ENCODE measurements around the gene SYK. TPM values are rescaled to one million over a fixed set of nuclear protein-coding genes. Genes with fewer than 3 reads are reported as not detected.

Gene SYK
- total and polyA plus RNA-seq, 2 of the 4 experiments (the other 2 are of a cell fraction), result not detected

- H2BK5ac ChIP-seq (ENCODE audit: low read depth, low read length, poor library complexity, severe bottlenecking), result no peak overlapping the region
- H4K91ac ChIP-seq (ENCODE audit: insufficient read depth, low read depth, low read length), result no peak overlapping the region
- H3K23ac ChIP-seq (ENCODE audit: low read depth, low read length), result no peak overlapping the region
- H3K9me3 ChIP-seq (ENCODE audit: control insufficient read depth, insufficient read depth, low read length), result no peaks in the 10 kb centered on the region
- in situ Hi-C loops (cut with MboI; ENCODE audit: low sequenced_read_pairs), result no loop called here
- DNase-seq (peak; percentile 2), ATAC-seq (ENCODE audit: low read depth) (no peak)
- no peaks in the 10 kb centered on the region for H3K9me1 ChIP-seq (ENCODE audit: insufficient read depth, low read length)
- TF ChIP-seq FOS (IDR thresholded peaks at IDR 0.05; ENCODE audit: low read depth, low read length) (no peak), POLR2A (IDR thresholded peaks at IDR 0.05; ENCODE audit: low read depth, low read length) (no peak), MAZ (IDR thresholded peaks at IDR 0.05; ENCODE audit: borderline replicate concordance, low read depth, low read length) (no peak), USF2 (IDR thresholded peaks at IDR 0.05; ENCODE audit: low read depth, low read length) (peak; percentile 52; the same call in 1 of the 2 replicates), RAD21 (IDR thresholded peaks at IDR 0.05; ENCODE audit: low read length) (no peak)
- no peak overlapping the region for H3K9ac ChIP-seq (ENCODE audit: low read depth, low read length)
- H3K14ac ChIP-seq (replicated peaks; ENCODE audit: low read depth, low read length), result no peak overlapping the region
- no peak overlapping the region for H2AFZ ChIP-seq (replicated peaks; ENCODE audit: low read length, poor library complexity)
- H3K4ac ChIP-seq (ENCODE audit: low read depth, low read length), result no peak overlapping the region
- no peak overlapping the region for H2BK20ac ChIP-seq (ENCODE audit: low read depth, low read length)
- CTCF ChIA-PET, result interaction anchor here (0.6 kb wide), 1 partner anchor 672 kb away, joined by 3 read pairs; no protein-coding TSS in a partner anchor
- H3K27me3 ChIP-seq (ENCODE audit: control insufficient read depth, insufficient read depth, low read length), result no peaks in the 10 kb centered on the region
- H4K20me1 ChIP-seq (ENCODE audit: insufficient read depth, low read length), result no peaks in the 10 kb centered on the region
- POLR2A ChIA-PET (ENCODE audit: unreplicated experiment), result no interaction called here
- H3K18ac ChIP-seq (ENCODE audit: low read depth, low read length), result no peak overlapping the region
- dilution Hi-C loops (cut with HindIII; ENCODE audit: low sequenced_read_pairs, unreplicated experiment), result no loop called here
- H3K36me3 ChIP-seq (ENCODE audit: control insufficient read depth, insufficient read depth, low read length), result no peaks in the 10 kb centered on the region
- no peak overlapping the region for H3K27ac ChIP-seq (ENCODE audit: insufficient read depth, low read length)
- no peak overlapping the region for H3K4me2 ChIP-seq (ENCODE audit: low read depth, low read length)
- no peak overlapping the region for H3K4me3 ChIP-seq (ENCODE audit: insufficient read depth, low read depth, low read length)
- intact Hi-C loops (cut with micrococcal nuclease), result no loop called here
- no peak overlapping the region for H2AK5ac ChIP-seq (ENCODE audit: low read depth, low read length)
- no peak overlapping the region for H2BK15ac ChIP-seq (ENCODE audit: low read depth, low read length)
- no TSS peak for BruUV-seq (replicated peaks)
- H2BK120ac ChIP-seq (ENCODE audit: low read depth, low read length), result no peak overlapping the region
- H2AK9ac ChIP-seq (replicated peaks; ENCODE audit: low read depth, low read length, poor library complexity), result no peak overlapping the region
- H4K8ac ChIP-seq (ENCODE audit: low read depth in 2 of 2, low read length in 2 of 2), result no peak overlapping the region
- H3K79me1 ChIP-seq (ENCODE audit: low read depth in 1 of 2, low read length in 2 of 2), result no peaks in the 10 kb centered on the region
- WGBS, 2 experiments (ENCODE audit: extremely low coverage in 2 of 2, insufficient read length in 1 of 2), result 0% methylated on average over 1 of the region's 13 CpGs; no CpG with 5 or more reads in 1 of the 2 experiments
- no peak overlapping the region for H3K56ac ChIP-seq (ENCODE audit: extremely low read depth, insufficient read depth, low read length)
- H3K4me1 ChIP-seq (ENCODE audit: control insufficient read depth, insufficient read depth, low read length), result no peaks in the 10 kb centered on the region
- H4K5ac ChIP-seq (ENCODE audit: low read depth, low read length), result no peak overlapping the region
These were observed 13.7 kb downstream of the SYK start for GRCh38 chr9:90815183-90815943.
